HG03457 (cell line): ENCODE data around the gene CADM2.
"Not testable (repeated sequence)": the region's sequence is repeated elsewhere in the genome, so short reads cannot be mapped to it uniquely, and the experiment has no call there.

ENCODE experiments used
- ATAC-seq: cut with Tn5 transposase; IDR thresholded peaks from one replicate; pipeline ENCODE4 v1.9.1; 2021; ENCODE audit warnings: moderate number of reproducible peaks; ENCODE audit not compliant: unreplicated experiment

The CADM2 gene

DNA sequence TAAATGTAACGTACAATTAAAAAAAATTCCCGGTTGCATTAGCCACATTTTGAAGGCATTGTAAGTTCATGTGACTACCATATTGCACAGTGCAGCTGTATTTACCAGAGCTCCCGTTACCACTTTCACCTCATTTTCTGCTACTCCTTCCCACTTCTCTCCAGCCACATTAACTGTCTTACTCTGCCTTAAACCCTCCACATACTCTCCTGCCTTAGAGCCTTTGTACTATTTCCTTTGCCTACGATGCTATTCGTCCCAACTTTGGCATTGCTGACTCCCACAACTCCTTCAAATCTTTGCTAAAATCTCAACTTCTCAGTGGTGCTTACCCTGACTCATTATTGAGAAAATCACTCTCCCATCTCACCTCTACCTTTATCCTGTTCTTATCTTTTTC, 115.2 kb downstream of the CADM2 start:
- ATAC-seq = no peak

DNA sequence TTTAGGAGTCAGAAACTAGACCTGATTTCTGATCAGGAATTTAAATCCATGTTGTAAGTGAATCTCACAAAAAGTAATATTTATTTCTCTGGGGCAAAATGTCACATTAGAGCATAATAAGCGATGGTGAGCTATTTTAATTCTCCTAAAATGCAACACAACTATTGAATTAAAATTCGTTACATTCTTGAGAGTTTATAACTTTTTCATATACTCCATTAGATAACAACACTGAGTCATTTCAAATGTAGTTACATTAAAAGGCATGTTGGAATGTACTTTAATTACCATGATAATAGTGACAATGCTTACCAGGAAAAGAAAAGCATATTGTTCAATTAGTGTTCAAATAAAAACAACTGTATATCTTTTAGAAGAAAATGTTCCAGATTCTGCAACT, 116.9 kb downstream of the CADM2 start:
- ATAC-seq = no peak

DNA sequence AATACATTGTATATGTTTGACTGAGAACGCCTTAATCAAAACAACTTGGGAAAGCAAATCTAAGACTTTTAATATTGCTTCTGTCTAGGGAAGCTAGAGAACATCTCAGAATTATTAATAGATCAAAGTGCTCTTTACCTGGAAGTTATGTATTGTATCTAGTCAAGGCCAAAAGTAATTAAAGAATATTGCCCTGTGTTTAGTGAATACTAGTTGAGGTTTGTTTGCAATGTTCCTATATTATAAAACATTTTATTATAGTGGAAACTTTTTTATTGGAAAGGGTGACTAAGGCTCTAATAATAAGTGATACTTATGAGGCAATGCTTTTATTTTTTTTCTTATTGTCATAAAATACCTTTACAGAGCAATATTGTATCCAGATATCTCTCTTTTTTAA, 118.2 kb downstream of the CADM2 start:
- no peak for ATAC-seq

DNA sequence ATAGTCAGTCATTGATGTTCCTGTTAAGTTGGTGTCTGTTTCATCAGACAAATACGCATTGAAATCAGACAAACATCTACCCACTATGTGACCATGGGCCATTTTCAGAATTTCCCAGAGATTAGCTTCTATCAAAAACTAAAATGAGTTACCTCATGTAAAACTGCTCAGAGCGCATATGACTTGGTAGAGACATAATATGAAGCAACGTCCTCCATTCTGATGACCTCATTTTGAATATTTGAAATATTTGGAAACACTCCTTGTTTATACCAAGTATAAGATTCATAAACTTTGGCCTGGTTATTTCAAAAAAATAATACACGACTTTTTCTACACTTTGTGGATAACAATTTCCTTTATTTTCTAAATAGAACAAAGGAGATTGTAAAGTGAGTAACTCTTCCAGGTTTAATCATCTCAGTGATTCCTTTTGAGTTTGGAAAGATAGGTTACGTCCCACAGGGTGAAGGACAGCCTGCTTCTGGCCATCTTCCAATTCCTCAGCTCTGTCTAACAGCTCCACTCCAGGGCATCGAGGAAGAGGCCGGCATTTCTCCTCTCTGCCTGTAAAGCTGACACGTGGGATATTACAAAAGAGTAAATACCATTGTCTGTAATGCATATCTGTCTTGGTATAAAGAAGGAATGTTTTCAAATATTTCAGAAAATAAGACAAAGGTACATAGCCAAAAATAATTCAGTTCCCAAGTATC, 122.6 kb downstream of the CADM2 start:
- no peak for ATAC-seq

DNA sequence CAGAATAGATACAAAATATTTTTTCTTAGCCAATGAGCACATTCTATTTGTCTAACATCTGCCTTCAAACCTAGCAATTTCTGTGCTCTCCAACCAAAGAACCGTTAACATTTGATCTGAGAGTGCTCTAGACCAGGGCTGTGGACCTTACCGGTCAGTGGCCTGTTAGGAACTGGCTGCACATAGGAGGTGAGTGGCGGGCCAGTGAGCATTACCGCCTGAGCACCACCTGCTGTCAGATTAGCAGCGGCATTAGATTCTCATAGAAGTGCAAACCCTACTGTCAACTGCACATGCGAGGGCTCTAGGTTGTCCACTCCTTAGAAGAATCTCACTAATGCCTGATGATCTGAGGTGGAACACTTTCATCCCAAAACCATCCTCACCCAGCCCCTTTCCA, 131.7 kb downstream of the CADM2 start:
- no peak for ATAC-seq

DNA sequence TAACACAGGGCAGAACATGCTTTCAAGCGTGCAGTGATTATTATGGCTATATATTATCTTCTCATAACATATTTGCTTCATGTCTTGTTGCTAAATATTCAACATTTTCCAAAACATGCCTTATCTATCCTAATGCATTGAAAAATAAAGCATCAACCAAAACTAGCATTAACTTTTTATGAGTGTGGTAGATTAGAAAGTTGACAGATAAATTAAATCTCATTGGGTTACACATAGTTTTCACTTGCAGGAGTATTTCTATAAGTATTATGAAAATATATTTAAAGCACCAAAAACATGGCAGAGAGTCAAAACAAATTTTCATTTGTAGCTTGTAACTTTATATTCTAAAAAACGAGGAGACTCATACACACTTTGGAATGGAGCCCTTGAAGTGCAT, 141.5 kb downstream of the CADM2 start:
- no peak for ATAC-seq

DNA sequence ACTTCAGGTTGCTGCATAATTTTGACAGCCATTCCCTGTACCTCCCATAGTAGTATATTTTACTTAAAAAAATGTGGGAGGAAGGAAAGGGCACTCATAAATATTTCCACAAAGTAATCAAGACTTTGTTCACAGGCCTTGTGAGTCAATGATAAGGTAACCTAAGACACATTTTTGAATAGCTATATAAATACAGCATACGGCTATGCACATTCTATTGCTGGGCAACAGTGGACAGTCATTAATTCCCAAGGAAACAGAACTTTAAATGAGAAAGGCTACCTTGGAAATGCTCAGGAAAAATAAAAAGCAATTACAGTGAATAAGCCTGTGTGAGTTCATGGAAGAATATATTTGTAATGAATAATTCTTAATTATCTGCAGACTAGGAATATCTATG, 144.0 kb downstream of the CADM2 start:
- ATAC-seq = no peak

DNA sequence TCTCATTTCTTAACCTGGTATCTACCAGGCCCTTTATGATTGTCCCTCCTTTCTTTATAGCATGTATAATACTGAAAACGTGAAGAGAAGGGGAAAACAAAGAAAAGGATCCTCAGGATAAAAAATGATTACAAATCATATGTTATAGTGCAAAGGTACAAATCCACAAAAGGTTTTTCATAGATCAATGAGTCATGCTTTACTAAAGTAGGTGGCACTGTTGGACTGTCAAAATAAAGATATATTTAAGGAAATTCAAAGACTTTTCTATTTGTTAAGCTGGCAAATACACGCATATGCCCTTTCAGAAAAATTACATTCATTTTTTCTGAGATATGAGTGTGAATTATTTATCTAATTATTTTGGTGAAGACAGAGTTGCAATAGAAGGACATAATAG, 151.6 kb downstream of the CADM2 start:
- no peak for ATAC-seq

DNA sequence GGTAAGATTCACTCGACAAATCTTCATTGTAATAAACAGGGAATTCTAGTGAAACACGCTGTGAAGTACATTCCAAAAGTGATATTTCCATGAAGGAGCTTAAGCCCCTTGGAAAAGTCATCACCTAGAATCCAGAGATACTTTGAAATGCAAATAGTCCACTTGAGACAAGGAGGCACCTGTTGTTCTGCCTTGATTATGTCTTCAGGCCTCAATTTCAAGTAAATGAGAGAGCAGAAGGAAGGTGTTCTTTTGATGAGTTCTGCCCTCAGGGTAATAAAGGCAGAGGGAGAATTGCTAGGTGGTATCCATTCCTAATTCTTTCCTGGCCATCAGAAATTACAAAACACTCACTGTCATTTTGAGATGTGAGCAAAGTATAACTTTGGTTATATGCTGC, 162.1 kb downstream of the CADM2 start:
- no peak for ATAC-seq

DNA sequence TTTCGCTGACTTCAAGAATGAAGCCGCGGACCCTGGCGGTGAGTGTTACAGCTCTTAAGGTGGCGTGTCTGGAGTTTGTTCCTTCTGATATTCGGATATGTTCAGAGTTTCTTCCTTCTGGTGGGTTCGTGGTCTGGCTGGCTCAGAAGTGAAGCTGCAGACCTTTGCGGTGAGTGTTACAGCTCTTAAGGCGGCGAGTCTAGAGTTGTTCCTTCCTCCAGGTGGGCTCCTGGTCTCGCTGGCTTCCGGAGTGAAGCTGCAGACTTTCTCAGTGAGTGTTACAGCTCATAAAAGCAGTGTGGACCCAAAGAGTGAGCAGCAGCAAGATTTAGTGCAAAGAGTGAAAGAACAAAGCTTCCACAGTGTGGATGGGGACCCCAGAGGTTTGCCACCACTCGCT, 174.1 kb downstream of the CADM2 start:
- not testable (repeated sequence) for ATAC-seq

DNA sequence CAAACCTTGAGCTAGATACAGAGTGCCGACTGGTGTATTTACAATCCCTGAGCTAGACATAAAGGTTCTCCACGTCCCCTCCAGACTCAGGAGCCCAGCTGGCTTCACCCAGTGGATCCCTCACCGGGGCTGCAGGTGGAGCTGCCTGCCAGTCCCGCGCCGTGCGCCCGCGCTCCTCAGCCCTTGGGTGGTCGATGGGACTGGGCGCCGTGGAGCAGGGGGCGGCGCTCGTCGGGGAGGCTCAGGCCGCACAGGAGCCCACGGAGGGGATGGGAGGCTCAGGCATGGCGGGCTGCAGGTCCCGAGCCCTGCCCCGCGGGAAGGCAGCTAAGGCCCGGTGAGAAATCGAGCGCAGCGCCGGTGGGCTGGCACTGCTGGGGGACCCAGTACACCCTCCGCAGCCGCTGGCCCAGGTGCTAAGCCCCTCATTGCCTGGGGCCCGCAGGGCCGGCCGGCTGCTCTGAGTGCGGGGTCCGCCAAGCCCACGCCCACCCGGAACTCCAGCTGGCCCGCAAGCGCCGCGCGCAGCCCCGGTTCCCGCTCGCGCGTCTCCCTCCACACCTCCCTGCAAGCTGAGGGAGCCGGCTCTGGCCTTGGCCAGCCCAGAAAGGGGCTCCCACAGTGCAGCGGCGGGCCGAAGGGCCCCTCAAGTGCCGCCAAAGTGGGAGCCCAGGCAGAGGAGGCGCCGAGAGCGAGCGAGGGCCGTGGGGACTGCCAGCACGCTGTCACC, 175.1 kb downstream of the CADM2 start:
- ATAC-seq = not testable (repeated sequence)

DNA sequence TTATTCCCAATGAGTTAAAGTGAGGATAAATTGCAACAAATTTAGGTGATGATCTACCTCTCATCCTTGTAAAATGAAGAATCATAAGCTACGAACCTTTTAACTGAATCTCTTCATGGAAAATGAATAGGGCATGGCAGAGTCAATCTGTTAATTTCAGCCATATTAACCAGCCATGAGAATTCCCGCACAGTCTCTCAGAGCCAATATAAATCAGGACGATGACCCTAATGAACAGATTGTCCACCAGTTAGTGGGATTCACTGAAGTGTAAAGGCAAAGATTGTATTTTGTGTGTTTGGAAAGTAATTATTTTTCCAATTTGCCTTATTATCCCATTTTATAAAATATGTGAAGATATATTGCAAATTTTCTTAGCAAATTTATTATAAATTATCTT, 183.8 kb downstream of the CADM2 start:
- no peak for ATAC-seq

DNA sequence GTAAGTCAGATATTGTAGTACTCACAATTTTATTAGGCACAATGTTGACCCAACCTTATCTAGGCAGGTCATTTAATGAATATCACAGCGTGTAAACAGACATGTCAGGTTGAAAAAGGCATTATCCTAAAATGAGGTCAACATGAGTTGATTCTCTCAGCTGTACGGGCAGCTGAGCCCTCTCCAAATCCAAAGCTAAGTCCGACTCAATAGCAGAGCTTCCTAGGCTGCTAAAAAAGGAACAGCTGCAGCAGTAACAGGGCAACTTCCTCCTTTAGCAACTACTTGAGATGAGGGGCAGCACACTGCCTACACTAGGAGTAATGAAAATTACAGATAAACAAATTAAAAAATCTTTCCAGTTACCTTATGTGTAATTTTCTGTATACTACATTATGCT, 189.2 kb downstream of the CADM2 start:
- no peak for ATAC-seq

DNA sequence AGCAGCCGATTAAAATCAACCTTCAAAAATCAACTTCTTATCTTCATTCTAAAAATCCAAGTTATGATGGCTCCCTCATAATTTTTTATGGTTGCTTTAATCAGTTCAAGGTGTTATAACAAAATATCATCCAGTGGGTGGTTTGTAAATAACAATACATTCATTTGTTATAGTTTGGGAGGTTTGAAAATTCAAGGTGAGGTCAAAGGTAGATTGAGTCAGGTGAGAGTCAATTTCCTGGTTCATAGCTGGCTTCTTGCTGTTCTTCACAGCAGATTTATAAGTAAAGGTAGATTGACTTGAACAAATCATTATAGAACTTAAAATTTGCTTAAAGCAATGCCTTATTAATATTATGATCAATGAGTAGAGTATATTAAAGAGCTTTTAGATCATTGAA, 192.8 kb downstream of the CADM2 start:
- no peak for ATAC-seq

DNA sequence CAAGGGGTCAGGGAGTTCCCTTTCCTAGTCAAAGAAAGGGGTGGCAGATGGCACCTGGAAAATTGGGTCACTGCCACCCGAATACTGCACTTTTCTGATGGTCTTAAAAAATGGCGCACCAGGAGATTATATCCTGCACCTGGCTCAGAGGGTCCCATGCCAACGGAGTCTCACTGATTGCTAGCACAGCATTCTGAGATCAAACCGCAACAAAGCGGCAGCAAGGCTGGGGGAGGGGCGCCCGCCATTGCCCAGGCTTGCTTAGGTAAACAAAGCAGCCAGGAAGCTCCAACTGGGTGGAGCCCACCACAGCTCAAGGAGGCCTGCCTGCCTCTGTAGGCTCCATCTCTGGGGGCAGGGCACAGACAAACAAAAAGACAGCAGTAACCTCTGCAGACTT, 194.5 kb downstream of the CADM2 start:
- not testable (repeated sequence) for ATAC-seq

DNA sequence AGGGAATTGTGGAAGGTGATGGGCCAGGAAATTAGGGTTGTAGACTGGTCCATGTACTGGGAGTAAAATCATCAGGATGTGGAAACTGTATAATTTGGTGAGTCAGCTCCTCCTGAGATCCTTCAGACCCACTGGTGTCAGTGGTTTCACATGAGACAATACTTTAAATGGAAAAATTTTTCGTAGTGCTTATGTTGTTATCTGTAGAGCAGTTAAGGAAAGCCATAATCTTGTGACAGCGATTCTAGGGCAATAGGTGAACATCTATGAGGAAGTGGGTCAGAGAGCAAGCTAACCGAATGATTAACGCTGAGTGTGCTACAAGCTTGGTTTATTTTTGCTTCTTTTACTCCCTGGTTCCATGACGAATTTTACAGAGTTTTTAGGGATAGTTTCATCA, 200.6 kb downstream of the CADM2 start:
- no peak for ATAC-seq

DNA sequence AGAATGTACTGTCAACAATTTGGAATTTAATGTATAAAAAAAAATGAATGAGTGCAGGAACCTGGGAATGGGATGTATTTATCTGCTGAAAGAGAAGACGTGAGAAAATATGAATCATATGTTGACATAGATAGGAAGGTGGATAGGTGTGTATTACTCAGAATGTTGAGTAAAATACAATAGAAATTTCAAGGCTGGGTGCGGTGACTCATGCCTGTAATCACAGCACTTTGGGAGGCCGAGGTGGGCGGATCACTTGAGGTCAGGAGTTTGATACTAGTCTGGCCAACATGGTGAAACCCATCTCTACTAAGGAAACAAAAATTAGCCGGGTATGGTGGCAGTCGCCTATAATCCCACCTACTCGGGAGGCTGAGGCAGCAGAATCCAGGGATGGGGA, 202.8 kb downstream of the CADM2 start:
- no peak for ATAC-seq

DNA sequence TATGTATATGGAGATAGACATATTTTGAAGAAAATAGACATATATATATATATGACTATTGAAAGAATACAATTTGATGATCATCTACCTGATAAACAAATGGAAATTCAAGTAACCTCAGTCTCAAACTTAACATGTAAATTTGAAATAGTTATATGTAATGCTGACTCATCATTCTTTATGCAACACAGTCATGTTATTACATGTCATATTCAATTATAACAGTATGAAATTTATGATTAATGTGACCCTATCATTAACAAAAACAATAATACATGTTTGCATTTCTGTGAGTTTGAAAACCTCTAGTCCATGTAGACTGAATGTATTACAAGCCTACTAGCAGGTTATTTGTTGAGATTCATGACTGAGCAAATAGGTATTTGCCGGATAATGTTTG, 204.1 kb downstream of the CADM2 start:
- ATAC-seq = no peak

DNA sequence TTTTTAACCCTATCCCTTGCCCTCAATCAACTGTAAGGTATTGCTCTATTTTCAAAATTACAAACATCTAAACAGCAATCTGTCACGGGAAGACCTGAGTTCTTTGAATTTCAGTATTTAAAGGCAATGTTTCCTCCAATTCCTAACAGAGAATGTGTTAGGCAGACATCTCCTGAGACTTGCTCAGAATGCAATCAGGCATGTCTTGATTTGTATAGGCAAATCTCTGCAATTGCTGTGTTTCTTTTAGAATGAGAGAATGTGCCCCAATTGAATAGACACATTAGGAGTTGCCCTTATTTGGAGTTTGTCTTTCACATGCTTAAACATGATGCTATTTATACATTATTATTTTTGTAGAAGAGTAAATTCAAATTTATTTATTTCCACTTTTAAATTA, 205.6 kb downstream of the CADM2 start:
- no peak for ATAC-seq

DNA sequence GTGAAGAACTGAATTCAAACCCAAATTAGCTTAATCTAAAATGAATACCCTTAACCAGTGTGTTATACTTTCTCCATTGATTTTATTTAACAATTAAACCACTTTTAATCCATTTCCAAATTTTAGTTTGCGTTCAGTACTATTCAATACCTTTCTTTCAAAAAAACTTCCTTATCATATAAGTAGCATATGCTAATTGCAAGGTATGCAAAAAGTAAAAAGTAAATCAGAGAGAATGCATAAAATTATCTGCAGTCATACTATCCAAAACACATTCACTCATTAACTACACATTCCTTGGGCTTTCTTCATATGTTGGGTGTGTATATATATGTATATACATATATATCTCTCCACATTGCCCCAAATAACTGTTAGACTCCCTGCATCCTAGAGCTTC, 208.8 kb downstream of the CADM2 start:
- no peak for ATAC-seq

DNA sequence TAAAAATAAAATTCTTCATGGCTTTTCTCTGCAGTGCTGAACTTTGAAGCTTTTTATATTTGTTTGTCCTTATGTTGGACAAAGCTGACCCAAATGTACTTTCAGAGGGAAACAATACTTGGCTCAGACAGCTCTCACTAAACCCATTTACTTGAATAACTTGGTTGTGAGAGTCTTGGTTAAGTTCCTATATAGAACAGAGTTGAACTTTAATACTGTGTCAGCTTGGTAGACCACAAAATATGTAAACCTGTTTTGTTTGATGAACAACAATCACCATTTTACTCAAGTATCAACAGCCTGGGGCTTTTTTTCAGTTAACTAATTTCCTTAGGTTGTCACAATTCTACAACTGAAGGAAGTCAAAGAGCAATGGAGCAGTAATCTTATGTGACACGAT, 211.9 kb downstream of the CADM2 start:
- no peak for ATAC-seq

DNA sequence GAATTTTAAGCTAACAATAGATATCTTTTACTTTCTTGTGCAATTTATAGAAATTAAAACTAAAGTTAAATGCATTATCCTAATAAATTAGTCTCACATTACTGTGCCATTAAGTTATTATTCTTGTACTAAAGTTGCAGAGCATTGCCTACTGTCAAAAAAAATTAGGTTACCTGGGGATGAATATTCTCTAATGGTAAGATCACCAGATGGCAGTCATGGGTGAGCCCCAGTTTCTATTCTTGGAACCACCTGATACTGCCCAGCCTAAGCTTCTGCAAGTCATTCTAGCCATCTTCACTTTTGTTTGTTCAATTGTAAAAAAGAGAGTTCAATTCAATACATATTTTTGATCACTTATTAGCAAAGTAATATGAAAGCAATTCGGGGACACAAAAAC, 213.2 kb downstream of the CADM2 start:
- ATAC-seq = no peak

DNA sequence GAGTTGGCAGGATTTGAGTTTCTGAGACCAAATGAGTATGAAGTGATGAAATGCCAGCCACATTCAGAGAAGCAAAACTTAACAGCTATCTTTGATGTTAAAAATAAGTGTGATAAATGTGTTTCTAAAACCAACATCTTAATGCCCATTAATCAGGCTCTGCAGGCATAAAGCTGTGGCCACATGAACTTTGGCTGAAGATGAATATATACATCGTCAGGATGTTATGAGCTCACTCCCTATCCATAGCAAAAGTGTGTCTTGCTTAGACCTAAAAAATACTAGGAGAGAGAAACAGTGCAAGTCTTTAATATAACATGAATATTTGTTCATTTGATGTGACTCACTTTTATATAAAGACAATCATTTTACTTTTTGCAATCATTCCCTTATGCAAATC, 218.0 kb downstream of the CADM2 start:
- no peak for ATAC-seq
